IPS-18a (cell line): ENCODE results near the gene BORCS8.
"Not testable (repeated sequence)": the region's sequence is repeated elsewhere in the genome, so short reads cannot be mapped to it uniquely, and the experiment has no call there.

Source experiments
- H3K27ac ChIP-seq: one replicate; pipeline ENCODE4 v1.5.1; 2013; ENCODE audit warnings: low read length
- H3K27me3 ChIP-seq: one replicate; pipeline ENCODE4 v1.6.1; 2013; ENCODE audit warnings: mild to moderate bottlenecking, low read length; ENCODE audit not compliant: control insufficient read depth, insufficient read depth
- H3K36me3 ChIP-seq: one replicate; pipeline ENCODE4 v1.6.1; 2013; ENCODE audit warnings: low read depth, low read length; ENCODE audit not compliant: control insufficient read depth
- H3K4me1 ChIP-seq: one replicate; pipeline ENCODE4 v1.6.1; 2013; ENCODE audit warnings: low read depth, low read length; ENCODE audit not compliant: control insufficient read depth
- H3K4me3 ChIP-seq: one replicate; pipeline ENCODE4 v1.5.1; 2013; ENCODE audit warnings: low read length
- H3K9ac ChIP-seq: one replicate; pipeline ENCODE4 v1.6.1; 2013; ENCODE audit warnings: mild to moderate bottlenecking, low read length, moderate library complexity
- H3K9me3 ChIP-seq: one replicate; pipeline ENCODE4 v1.6.1; 2013; ENCODE audit warnings: low read depth, low read length; ENCODE audit not compliant: control insufficient read depth

The BORCS8 gene

DNA sequence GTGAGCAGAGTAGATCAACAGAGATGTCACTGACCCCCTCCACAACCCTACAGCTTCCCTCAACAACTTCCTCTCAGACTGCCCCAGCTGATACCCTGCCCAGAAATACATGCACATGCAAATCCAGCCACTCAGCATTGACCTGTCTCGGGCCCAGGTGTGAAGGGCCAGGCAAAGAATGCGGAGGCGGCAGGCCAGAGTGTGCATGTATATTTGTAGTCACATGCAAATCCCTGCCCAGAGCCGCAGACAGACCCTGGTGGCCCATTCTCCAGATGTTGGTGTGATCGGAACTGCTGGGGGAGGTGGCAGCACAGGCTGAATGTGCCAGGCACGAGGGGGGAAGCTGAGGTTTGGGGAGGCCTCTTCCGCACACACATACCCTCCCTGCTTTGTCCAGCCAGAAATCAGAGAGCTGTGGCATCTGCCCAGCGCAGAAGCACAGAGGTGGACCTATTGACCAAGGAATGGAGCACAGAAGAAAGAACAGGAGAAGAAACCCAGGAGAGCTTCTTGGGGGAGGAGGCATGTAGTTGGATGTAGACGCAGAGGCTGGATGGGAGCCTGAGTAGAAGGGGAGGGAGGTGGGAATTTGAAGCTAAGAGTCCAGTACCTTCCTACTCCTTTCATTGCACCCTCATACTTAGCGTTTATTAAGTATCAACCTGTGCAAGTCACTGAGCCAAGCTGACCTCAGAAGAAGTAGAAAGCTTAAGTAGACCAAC, 36.3 kb downstream of the BORCS8 start:
- H3K9ac ChIP-seq = no peak overlapping the region

DNA sequence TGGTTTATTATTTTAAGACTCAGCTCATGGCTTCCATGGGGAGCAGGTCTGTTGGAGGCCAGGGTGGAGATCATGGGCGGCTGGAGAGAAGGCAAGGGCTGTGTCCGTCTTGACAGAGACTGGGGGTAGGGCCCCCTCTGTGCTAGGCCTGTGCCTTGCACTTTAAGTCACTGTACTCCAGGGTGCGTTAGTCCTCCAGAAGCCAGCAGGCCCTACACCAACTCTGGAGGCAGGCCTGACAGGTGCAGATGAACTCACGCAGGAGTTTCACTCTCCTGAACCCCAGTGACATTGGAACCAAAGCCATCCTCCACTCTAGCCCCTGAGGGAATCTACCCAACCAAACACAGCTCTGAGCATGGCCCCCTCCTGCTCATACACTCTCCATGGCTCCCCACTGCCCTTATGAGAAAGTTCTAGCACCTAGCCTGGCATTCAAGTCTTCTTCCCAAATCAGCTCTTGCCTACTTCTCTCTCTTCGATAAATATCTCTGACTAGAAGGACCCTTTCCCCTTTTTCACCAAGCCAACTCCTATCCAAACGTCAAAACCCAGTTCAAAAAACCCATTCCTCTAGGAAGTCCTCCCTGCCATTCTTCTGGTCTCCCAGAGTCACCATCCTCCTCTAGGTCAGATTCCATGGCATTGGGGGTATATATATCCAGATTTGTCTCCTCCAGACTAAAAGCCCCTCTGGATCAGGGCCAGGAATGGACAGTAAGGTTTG, 37.0 kb downstream of the BORCS8 start:
- no peak overlapping the region for H3K9ac ChIP-seq

More for the DNA sequence above, 36.3 kb downstream of the BORCS8 start:
- Histone ChIP-seq H3K27me3 (no peaks in the 10 kb centered on the region), H3K4me1 (no peaks in the 10 kb centered on the region), H3K9me3 (no peaks in the 10 kb centered on the region), H3K4me3 (no peak overlapping the region), H3K27ac (no peak overlapping the region), H3K36me3 (no peaks in the 10 kb centered on the region)

DNA sequence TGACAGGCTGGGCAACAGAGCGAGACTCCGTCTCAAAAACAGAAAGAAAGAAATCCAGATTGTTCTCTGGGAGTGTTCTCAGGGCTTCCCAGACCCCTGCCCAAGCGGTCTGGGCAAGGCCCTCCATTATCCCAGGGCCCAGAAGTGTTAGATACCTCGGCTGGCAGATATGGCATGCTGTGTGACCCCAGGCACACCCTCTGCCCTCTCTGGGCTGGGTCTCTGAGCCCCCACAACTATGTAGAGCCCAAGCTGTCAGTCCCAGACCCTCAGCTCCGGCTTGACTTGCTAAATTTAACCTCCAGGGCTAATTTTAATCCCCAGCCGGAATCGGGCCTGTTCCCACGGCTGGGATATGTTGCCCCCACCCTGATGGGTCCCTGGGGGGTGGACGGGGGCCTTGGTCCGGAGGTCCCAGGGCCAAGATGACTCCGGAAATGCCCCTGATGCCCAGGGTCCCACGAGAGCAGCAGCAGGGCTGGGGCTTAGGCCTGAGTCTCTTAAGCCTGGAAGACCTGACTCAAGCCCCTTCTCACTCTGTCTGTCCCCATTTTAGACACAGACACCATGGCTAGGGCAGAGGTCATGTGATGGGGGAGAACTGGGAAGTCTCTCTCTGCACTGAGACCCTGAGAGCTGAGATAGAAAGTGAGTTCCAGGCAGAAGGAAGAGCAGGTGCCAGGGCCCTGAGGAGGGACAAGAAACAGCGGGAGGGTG, 39.1 kb downstream of the BORCS8 start:
- Histone ChIP-seq H3K9me3 (no peaks in the 10 kb centered on the region), H3K4me3 (no peak overlapping the region), H3K4me1 (no peaks in the 10 kb centered on the region), H3K27me3 (no peaks in the 10 kb centered on the region), H3K9ac (no peak overlapping the region), H3K27ac (no peak overlapping the region), H3K36me3 (no peaks in the 10 kb centered on the region)

More for the DNA sequence above, 37.0 kb downstream of the BORCS8 start:
- Histone ChIP-seq H3K4me3 (no peak overlapping the region), H3K4me1 (no peaks in the 10 kb centered on the region), H3K9me3 (no peaks in the 10 kb centered on the region), H3K36me3 (no peaks in the 10 kb centered on the region), H3K27me3 (no peaks in the 10 kb centered on the region), H3K27ac (no peak overlapping the region)

DNA sequence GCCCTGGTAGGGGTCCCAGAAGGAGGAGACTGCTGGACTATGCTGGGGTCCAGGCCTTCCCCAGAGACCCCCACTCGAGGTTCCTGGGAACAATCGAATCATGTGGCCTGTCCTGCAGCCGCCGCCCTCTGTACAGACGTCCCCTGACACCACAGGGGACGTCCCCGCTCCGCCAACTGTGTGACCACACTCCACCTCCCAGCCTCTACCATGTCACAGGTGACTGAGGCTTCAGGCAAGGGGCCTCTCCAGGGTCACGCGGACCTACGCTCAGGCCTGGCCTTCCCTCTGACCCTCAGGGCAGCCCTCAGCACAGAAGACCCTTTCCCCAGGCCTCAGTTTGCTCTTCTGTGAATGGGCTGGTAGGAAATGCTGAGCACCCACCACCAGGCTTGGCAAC, 40.5 kb downstream of the BORCS8 start:
- Histone ChIP-seq H3K36me3 (no peaks in the 10 kb centered on the region), H3K27me3 (no peaks in the 10 kb centered on the region), H3K9ac (no peak overlapping the region), H3K4me1 (no peaks in the 10 kb centered on the region), H3K9me3 (no peaks in the 10 kb centered on the region), H3K27ac (no peak overlapping the region), H3K4me3 (no peak overlapping the region)

DNA sequence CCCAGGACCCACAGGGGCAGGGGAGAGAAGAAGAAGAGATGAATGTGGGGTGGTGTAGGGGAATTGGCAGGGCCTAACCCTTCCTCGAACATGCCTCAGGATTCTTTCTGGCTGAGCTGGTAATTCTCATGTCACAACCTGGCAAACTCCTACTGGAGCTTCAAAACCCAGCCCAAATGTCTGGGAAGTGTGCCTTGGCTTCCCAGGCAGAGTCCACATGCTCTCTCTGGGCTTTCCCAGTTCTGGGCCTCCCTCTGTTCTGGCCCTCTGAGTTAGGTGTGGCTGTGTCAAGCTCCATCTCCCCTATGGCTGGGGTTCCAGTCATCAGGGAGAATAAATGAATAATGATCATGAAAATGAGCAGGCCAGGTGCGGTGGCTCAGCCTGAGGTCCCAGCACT, 42.5 kb downstream of the BORCS8 start:
- H3K9ac ChIP-seq = no peak overlapping the region
- no peaks in the 10 kb centered on the region for H3K36me3 ChIP-seq
- no peak overlapping the region for H3K27ac ChIP-seq

DNA sequence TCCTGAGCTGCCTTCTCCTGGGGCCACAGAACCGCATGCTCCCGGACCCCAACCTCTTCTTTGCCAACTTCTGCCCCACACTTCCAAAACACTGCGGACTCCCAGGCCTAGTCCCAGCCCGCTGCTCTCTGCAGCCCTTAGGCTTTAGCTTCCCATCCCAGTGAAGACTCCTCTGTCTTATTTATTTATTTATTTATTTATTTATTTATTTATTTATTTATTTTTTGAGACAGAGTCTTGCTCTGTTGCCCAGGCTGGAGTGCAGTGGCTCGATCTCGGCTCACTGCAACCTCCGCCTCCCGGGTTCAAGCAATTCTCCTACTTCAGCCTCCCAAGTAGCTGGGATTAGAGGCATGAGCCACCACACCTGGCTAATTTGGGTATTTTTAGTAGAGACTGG, 43.4 kb downstream of the BORCS8 start:
- not testable (repeated sequence) for H3K9me3 ChIP-seq, H3K9ac ChIP-seq, H3K4me1 ChIP-seq, H3K27me3 ChIP-seq, H3K4me3 ChIP-seq, H3K36me3 ChIP-seq, H3K27ac ChIP-seq

More for the DNA sequence above, 42.5 kb downstream of the BORCS8 start:
- Histone ChIP-seq H3K9me3 (no peaks in the 10 kb centered on the region), H3K4me3 (no peak overlapping the region), H3K27me3 (no peaks in the 10 kb centered on the region), H3K4me1 (no peaks in the 10 kb centered on the region)

DNA sequence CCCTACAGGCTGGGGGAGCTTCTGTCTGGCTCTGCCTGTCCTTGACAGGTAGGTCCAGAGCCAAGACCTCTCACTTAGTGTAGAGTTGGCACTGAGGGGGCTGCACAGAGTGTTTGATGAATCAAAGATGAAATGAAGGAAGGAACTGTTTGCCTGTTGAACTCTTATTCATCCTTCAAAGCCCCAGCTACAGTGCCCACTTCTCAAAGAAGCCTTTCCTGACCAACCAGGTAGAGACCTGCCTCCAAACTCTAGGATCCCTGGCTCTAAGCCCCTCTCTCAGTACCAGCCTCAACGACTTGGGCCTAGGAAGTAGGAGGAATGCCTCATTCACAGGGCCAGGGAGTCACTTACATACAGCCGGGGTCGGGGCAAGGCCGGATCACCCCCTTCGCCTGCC, 44.6 kb downstream of the BORCS8 start:
- H3K27ac ChIP-seq = no peak overlapping the region
- H3K27me3 ChIP-seq = no peaks in the 10 kb centered on the region
- H3K4me3 ChIP-seq = no peak overlapping the region
- H3K9ac ChIP-seq = no peak overlapping the region
- H3K36me3 ChIP-seq = no peaks in the 10 kb centered on the region
- no peaks in the 10 kb centered on the region for H3K4me1 ChIP-seq
- no peaks in the 10 kb centered on the region for H3K9me3 ChIP-seq

DNA sequence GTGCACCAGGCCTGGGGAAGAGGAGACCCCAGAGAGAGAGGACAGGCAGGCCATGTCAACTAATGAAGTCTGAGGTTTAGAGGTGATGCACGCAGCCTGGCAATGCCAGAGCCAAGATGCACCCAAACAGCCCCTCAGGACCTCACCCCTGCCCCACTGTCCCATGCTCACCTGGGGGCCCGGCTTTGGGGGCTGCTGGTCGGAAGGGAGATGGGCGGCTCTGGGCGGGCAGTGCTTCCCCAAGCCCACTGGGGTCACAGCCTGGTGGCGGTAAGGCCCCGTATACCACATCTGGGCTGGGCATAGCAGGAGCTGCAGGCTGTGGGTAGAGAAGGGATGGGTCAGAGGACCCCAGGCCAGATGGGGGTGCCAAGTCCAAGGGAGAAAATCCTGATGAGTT, 45.1 kb downstream of the BORCS8 start:
- Histone ChIP-seq H3K4me1 (no peaks in the 10 kb centered on the region), H3K36me3 (no peaks in the 10 kb centered on the region), H3K9ac (no peak overlapping the region), H3K9me3 (no peaks in the 10 kb centered on the region), H3K4me3 (no peak overlapping the region), H3K27me3 (no peaks in the 10 kb centered on the region), H3K27ac (no peak overlapping the region)

DNA sequence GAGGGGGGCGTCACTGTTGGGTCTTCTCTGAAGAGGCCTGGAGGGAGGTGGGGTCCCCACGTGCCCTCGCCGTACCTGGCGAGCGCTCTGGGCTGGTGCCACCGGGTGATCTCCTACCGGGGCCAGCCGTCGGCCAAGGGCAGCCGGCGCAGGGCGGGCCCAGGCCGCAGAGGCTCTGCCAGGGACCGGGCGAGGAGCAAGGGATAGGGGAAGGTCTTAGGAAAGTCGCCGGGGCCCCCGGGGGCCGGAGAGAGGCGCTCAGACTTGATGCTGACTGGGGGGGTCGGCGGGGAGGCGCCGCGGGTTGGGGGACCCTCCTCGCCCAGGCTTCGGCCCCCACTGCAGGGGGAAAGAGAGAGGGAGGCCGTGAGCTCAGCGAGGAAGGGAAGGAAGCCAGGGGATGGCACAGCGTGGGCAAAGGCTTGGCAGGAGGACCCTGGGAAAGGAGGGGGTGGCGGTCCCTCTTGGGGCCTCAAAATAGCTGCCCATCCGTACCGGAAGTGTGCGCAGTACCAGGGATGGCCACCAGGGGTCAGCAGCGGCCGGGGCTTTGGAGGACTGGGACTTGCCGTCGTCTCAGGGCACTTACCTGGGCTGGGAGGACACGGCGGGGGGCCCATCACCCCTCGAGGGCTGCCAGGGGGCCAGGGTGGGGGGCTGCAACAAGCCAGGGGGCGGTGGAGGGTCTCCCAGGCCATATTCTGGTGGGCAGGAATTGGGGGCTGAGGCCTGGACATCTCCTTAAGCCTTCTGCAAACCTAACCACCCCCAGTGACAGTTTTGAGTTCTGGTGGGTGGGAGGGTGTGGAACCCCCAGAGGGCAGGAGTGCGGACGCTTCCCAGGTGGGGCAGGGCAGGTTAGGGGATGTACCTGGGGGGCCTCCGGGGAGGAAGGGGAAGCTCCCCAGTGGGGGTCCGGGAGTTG, 46.0 kb downstream of the BORCS8 start:
- no peaks in the 10 kb centered on the region for H3K9me3 ChIP-seq
- H3K36me3 ChIP-seq = no peaks in the 10 kb centered on the region
- no peak overlapping the region for H3K9ac ChIP-seq
- no peaks in the 10 kb centered on the region for H3K4me1 ChIP-seq
- no peak overlapping the region for H3K4me3 ChIP-seq
- no peaks in the 10 kb centered on the region for H3K27me3 ChIP-seq
- H3K27ac ChIP-seq = no peak overlapping the region

DNA sequence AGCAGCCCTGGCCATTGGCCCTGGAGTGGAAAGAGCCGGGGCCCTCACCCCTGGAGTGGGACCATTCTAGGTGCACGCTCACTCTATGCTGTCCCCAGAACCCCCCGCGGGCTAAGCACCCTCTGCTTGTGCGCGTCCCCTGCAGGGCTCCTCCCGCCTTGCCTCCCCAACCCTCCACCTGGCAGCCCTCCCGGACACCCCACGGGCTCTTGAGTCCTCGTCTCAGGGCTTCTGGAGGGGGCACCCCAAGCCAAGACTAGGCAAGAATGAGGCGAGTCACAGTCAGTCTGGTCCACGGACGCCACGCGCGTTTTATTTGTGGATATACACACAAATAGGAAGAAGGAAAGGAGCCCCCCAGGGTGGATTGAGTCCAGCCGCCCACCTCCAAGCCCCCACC, 46.7 kb downstream of the BORCS8 start:
- H3K27ac ChIP-seq = no peak overlapping the region
- no peak overlapping the region for H3K9ac ChIP-seq
- no peaks in the 10 kb centered on the region for H3K36me3 ChIP-seq
- H3K9me3 ChIP-seq = no peaks in the 10 kb centered on the region
- H3K4me1 ChIP-seq = no peaks in the 10 kb centered on the region
- H3K4me3 ChIP-seq = no peak overlapping the region
- no peaks in the 10 kb centered on the region for H3K27me3 ChIP-seq

DNA sequence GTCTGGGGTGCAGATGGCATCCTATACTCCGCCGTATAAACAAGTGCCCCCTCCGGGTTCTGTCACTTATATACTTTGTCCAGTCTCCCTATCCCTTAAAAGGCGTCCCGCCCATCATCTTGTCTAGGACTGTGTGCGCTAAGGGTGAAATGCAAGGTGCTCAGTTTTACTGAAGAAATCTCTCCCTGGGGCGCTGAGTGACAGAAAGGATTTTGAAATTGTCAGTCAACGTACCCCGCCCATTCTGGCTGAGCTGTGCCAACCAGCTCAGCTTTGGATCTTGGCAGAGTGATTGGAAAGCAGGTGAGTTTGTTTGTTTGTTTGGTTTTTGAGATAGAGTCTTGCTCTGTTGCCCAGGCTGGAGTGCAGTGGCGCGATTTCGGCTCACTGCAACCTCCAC, 49.6 kb downstream of the BORCS8 start:
- peaks cover 5% of the 10 kb centered on the region for H3K4me1 ChIP-seq
- peaks cover 6% of the 10 kb centered on the region for H3K27me3 ChIP-seq
- no peak overlapping the region for H3K4me3 ChIP-seq
- no peak overlapping the region for H3K9ac ChIP-seq
- H3K36me3 ChIP-seq = no peaks in the 10 kb centered on the region
- H3K9me3 ChIP-seq = no peaks in the 10 kb centered on the region
- H3K27ac ChIP-seq = no peak overlapping the region
